MM.1S (cell line): ENCODE results near the gene MAGI2.

Experiments used
- DNase-seq: peaks from one replicate; pipeline ENCODE4 v3.0.0-alpha.2; 2015
- H2AFZ ChIP-seq: fragments of 300-600 bp; sonication (generic); 2 replicates; pipeline ENCODE4 v1.6.0; 2016; ENCODE audit warnings: antibody characterized with exemption, low read length
- H3F3A ChIP-seq: fragments of 300-600 bp; sonication (generic); 2 replicates; pipeline ENCODE4 v1.6.1; 2016; ENCODE audit warnings: mild to moderate bottlenecking, antibody characterized with exemption, low read length, moderate library complexity, mixed read lengths; ENCODE audit not compliant: insufficient read depth
- H3K27ac ChIP-seq: fragments of 300-600 bp; sonication (generic); 2 replicates; pipeline ENCODE4 v1.5.1; 2016; ENCODE audit warnings: mild to moderate bottlenecking, low read length
- H3K27me3 ChIP-seq: fragments of 300-600 bp; sonication (generic); replicated peaks from 2 replicates; pipeline ENCODE4 v1.6.0; 2016; ENCODE audit warnings: low read length; ENCODE audit not compliant: insufficient read depth
- H3K36me3 ChIP-seq: fragments of 300-600 bp; sonication (generic); replicated peaks from 2 replicates; pipeline ENCODE4 v1.6.1; 2016; ENCODE audit warnings: mild to moderate bottlenecking, low read length, mixed read lengths; ENCODE audit not compliant: insufficient read depth
- H3K4me1 ChIP-seq: fragments of 300-600 bp; sonication (generic); 2 replicates; pipeline ENCODE4 v1.6.1; 2016; ENCODE audit warnings: low read length, mixed read lengths
- H3K4me2 ChIP-seq: fragments of 300-600 bp; sonication (generic); 2 replicates; pipeline ENCODE4 v1.6.0; 2016; ENCODE audit warnings: low read depth, low read length
- H3K4me3 ChIP-seq: fragments of 300-600 bp; sonication (generic); 2 replicates; pipeline ENCODE4 v1.5.1; 2016; ENCODE audit warnings: low read length, mixed read lengths
- H3K79me2 ChIP-seq: fragments of 300-600 bp; sonication (generic); 2 replicates; pipeline ENCODE4 v1.6.1; 2016; ENCODE audit warnings: mixed run types, low read length, mixed read lengths
- H3K9ac ChIP-seq: fragments of 300-600 bp; sonication (generic); 2 replicates; pipeline ENCODE4 v1.6.1; 2016; ENCODE audit warnings: low read length, mixed read lengths
- H3K9me2 ChIP-seq: fragments of 300-600 bp; sonication (generic); replicated peaks from 2 replicates; pipeline ENCODE4 v1.6.1; 2016; ENCODE audit warnings: mild to moderate bottlenecking, low read length, mixed read lengths; ENCODE audit not compliant: insufficient read depth
- H3K9me3 ChIP-seq: fragments of 300-600 bp; sonication (generic); replicated peaks from 2 replicates; pipeline ENCODE4 v1.6.1; 2016; ENCODE audit warnings: mild to moderate bottlenecking, low read length, mixed read lengths; ENCODE audit not compliant: insufficient read depth
- H4K20me1 ChIP-seq: fragments of 300-600 bp; sonication (generic); 2 replicates; pipeline ENCODE4 v1.6.1; 2016; ENCODE audit warnings: mild to moderate bottlenecking, low read length, moderate library complexity, mixed read lengths; ENCODE audit not compliant: insufficient read depth
- EZH2 ChIP-seq: fragments of 300-600 bp; sonication (generic); optimal IDR thresholded peaks from 2 replicates; pipeline ENCODE3; 2017; ENCODE audit warnings: low read depth, mild to moderate bottlenecking, antibody characterized with exemption, low read length, mixed read lengths
- EZH2phosphoT487 ChIP-seq: fragments of 300-600 bp; sonication (generic); IDR thresholded peaks from 2 replicates; pipeline ENCODE4 v1.6.1; 2018; ENCODE audit warnings: antibody characterized with exemption, low read length
- TF ChIP-seq, protein P1 (sequence below): fragments of 300-600 bp; sonication (generic); IDR thresholded peaks from 2 replicates; pipeline ENCODE4 v1.5.1; 2016; ENCODE audit warnings: antibody characterized with exemption, low read length, mixed read lengths

The MAGI2 gene

DNA sequence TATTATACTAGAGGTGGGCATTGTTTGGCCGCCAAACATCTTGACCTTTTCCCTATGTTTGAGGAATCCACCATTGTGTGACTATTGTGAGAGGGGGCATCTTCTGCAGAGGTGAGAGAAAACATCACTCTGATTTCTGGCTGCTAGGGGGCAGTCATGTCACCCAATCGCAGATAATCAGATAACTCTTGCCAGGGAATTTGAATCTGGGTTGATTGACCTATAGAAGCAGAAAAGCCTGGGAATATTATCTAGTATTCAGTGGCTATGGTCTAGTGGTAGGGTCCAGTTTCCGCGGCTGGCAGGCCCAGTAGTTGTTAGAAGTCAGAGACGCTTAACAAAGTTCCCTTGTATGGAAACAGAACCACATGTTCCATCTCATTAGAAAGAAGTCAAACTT, 846.4 kb downstream of the MAGI2 start:
- no peak overlapping the region for H3K9ac ChIP-seq
- no peak for DNase-seq
- no peaks in the 10 kb centered on the region for H3K9me3 ChIP-seq
- no peak overlapping the region for H2AFZ ChIP-seq
- no peaks in the 10 kb centered on the region for H3K79me2 ChIP-seq
- no peak overlapping the region for H3K27ac ChIP-seq
- H3K4me1 ChIP-seq = no peaks in the 10 kb centered on the region
- TF ChIP-seq, protein P1, sequence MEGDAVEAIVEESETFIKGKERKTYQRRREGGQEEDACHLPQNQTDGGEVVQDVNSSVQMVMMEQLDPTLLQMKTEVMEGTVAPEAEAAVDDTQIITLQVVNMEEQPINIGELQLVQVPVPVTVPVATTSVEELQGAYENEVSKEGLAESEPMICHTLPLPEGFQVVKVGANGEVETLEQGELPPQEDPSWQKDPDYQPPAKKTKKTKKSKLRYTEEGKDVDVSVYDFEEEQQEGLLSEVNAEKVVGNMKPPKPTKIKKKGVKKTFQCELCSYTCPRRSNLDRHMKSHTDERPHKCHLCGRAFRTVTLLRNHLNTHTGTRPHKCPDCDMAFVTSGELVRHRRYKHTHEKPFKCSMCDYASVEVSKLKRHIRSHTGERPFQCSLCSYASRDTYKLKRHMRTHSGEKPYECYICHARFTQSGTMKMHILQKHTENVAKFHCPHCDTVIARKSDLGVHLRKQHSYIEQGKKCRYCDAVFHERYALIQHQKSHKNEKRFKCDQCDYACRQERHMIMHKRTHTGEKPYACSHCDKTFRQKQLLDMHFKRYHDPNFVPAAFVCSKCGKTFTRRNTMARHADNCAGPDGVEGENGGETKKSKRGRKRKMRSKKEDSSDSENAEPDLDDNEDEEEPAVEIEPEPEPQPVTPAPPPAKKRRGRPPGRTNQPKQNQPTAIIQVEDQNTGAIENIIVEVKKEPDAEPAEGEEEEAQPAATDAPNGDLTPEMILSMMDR = peak; percentile 45
- TF ChIP-seq EZH2phosphoT487 = no peak
- no peak overlapping the region for H3K4me2 ChIP-seq
- H3K36me3 ChIP-seq = no peaks in the 10 kb centered on the region
- H3K4me3 ChIP-seq = no peak overlapping the region
- H3K27me3 ChIP-seq = no peaks in the 10 kb centered on the region
- H4K20me1 ChIP-seq = no peaks in the 10 kb centered on the region
- H3F3A ChIP-seq = no peaks in the 10 kb centered on the region
- H3K9me2 ChIP-seq = no peaks in the 10 kb centered on the region

DNA sequence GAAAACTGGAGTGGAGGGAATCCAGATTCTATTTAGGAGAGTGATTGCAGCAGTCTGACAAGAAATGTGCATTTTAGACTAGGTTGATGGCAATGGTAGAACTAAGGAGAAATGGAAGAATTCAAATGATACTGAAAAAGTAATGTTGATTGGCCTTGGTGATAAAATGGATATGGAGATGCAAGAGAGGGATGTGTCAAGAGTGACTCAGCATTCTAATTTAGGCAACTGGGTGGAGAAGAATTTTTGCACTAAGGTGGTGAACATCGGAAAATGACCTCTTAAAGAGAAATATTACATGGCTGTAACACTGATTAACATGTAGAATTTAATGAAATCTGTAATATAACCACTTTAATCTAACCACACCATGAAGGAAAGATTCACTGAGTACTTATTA, 848.3 kb downstream of the MAGI2 start:
- no peaks in the 10 kb centered on the region for H3K9me3 ChIP-seq
- no peaks in the 10 kb centered on the region for H3K9me2 ChIP-seq
- no peaks in the 10 kb centered on the region for H3K79me2 ChIP-seq
- H4K20me1 ChIP-seq = no peaks in the 10 kb centered on the region
- TF ChIP-seq, protein P1 = no peak
- TF ChIP-seq EZH2 = no peak
- TF ChIP-seq EZH2phosphoT487 = no peak
- H3K9ac ChIP-seq = no peak overlapping the region
- H3K27ac ChIP-seq = no peak overlapping the region
- no peak overlapping the region for H3K4me2 ChIP-seq
- H3K4me1 ChIP-seq = no peaks in the 10 kb centered on the region
- H2AFZ ChIP-seq = no peak overlapping the region
- no peak for DNase-seq
- H3K27me3 ChIP-seq = no peaks in the 10 kb centered on the region
- no peaks in the 10 kb centered on the region for H3K36me3 ChIP-seq
- no peaks in the 10 kb centered on the region for H3F3A ChIP-seq
- H3K4me3 ChIP-seq = no peak overlapping the region

DNA sequence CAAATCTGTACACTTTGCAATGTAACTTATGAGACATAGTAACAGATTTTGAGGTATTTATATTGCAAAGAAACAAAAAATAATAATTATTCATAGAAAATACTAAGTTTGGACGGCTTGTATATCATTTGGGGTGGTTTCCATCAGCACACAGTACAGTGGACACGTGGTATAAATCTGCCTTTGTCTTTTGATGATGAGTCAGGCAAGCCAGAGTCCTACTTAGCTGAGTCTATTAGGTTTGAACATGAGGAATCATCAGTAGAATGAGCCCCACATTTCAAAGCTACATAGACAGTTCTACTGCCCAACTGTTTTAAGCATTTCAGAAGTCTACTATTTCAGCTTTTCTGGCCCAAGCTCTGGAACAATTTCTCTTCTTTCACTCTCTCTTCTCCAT, 851.7 kb downstream of the MAGI2 start:
- no peaks in the 10 kb centered on the region for H3K79me2 ChIP-seq
- no peak overlapping the region for H3K4me3 ChIP-seq
- no peak for DNase-seq
- H3K4me2 ChIP-seq = no peak overlapping the region
- no peak overlapping the region for H2AFZ ChIP-seq
- no peaks in the 10 kb centered on the region for H3F3A ChIP-seq
- H3K9ac ChIP-seq = no peak overlapping the region
- no peaks in the 10 kb centered on the region for H3K9me3 ChIP-seq
- no peak for TF ChIP-seq EZH2phosphoT487
- TF ChIP-seq EZH2 = no peak
- TF ChIP-seq, protein P1 = no peak
- H4K20me1 ChIP-seq = no peaks in the 10 kb centered on the region
- H3K36me3 ChIP-seq = no peaks in the 10 kb centered on the region
- no peaks in the 10 kb centered on the region for H3K9me2 ChIP-seq
- H3K27me3 ChIP-seq = no peaks in the 10 kb centered on the region
- no peak overlapping the region for H3K27ac ChIP-seq
- H3K4me1 ChIP-seq = no peaks in the 10 kb centered on the region

DNA sequence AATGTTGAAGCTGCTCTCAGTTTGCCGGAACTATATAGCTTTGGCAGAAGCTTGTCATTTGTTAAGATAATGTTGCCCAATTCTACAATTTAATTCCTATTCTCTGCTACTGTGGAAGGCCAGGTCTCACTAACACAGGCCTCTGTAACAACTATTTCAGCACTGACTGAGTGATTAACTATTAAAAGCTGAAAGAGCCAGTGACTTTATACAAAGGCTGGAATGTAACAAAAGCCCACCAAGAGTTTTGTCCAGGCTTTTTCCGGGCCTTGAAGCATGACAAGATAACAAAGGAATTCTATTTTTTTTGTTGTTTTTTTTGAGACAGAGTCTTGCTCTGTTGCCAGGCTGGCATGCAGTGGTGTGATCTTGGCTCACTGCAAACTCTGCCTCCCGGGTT, 859.3 kb downstream of the MAGI2 start:
- H3K79me2 ChIP-seq = no peaks in the 10 kb centered on the region
- TF ChIP-seq EZH2phosphoT487 (no peak), EZH2 (no peak)
- TF ChIP-seq, protein P1 = no peak
- no peaks in the 10 kb centered on the region for H3F3A ChIP-seq
- H3K27ac ChIP-seq = no peak overlapping the region
- H3K9ac ChIP-seq = no peak overlapping the region
- H3K4me2 ChIP-seq = no peak overlapping the region
- no peaks in the 10 kb centered on the region for H3K9me2 ChIP-seq
- H3K36me3 ChIP-seq = no peaks in the 10 kb centered on the region
- H3K4me3 ChIP-seq = no peak overlapping the region
- DNase-seq = no peak
- H3K27me3 ChIP-seq = no peaks in the 10 kb centered on the region
- no peaks in the 10 kb centered on the region for H3K9me3 ChIP-seq
- H2AFZ ChIP-seq = no peak overlapping the region
- H4K20me1 ChIP-seq = no peaks in the 10 kb centered on the region
- no peaks in the 10 kb centered on the region for H3K4me1 ChIP-seq
